DMS114 treated with DMSO at 0.1 percent for 48 hours (cell line): Measurements from ENCODE around the gene CCDC183.
"Not testable (repeated sequence)": the region's sequence is repeated elsewhere in the genome, so short reads cannot be mapped to it uniquely, and the experiment has no call there.

Source experiments
- DNase-seq: peaks from one replicate; lab custom pipeline; 2025; ENCODE audit not compliant: unreplicated experiment; lab: John Stamatoyannopoulos, UW

Gene CCDC183

DNA sequence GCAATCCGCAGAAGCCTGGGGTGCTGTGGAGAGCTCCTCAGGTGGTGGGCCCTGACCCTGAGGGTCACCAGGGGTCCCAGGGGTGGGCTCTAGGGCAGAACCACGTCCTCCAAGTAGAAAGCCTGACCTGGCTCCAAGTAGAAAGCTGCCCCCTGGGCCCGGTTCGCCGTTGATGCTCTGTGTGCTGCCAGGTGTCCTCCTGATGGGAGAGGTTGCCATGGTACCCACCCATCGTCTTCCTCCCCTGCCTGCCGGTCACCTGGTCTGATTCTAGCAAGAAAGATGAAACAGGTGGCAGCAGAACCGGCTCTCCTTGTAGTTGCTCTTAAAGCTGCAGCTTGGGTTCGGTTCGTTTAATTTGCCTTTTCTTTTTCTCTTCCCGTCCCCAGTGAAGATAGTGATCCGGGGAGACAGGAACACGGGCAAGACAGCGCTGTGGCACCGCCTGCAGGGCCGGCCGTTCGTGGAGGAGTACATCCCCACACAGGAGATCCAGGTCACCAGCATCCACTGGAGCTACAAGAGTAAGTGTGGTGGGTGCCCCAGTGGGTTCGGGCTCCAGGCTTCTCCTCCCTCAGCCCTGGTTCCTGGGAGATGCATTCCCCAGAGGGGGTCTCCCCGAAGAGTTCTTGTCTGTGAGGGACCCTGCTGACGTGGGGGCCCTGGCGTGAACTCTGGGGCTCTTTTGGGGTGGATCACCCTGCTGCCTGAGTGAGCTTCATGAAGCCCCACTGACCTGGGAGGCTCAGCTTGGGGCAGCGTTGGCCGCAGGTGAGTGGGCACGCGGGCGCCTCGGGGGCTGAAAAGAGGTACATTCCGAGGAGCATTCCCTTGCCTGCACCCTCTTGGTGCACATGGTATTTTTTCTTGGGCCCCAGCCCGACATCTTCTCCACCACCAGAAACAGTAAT lies 27.3 kb downstream of the CCDC183 start:
- DNase-seq: no peak

DNA sequence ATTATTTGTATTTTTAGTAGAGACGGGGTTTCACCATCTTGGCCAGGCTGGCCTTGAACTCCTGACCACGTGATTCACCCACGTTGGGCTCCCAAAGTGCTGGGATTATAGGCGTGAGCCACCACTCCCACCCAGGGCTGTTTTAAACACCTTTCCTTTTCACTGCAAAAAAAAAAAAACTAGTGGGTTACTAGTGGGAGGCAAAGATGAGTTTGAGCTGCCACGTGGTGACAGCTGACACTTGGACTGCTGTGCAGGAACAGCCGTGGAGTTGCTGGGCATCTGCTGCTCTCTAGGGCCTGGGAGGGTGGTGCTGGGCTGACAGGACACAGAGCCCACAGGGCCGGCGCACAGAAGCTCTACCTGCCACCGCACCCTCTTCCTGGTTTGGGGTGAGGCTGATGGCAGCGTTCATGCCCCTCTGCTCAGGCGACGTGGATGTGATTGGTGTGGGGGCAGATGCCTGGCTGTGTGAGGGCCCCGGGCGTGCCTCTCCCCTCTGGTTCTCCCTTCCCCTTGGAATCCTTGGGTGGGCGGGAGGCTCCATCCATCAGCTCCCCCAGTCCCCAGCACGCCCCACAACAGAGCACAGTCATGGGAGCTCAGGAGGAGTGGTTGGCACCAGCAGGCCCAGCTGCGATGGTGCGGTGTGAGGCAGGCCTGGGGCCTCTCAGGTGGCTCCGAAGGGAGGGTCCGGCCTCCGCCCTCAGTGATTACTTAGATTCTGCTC lies 28.5 kb downstream of the CCDC183 start:
- no peak for DNase-seq

DNA sequence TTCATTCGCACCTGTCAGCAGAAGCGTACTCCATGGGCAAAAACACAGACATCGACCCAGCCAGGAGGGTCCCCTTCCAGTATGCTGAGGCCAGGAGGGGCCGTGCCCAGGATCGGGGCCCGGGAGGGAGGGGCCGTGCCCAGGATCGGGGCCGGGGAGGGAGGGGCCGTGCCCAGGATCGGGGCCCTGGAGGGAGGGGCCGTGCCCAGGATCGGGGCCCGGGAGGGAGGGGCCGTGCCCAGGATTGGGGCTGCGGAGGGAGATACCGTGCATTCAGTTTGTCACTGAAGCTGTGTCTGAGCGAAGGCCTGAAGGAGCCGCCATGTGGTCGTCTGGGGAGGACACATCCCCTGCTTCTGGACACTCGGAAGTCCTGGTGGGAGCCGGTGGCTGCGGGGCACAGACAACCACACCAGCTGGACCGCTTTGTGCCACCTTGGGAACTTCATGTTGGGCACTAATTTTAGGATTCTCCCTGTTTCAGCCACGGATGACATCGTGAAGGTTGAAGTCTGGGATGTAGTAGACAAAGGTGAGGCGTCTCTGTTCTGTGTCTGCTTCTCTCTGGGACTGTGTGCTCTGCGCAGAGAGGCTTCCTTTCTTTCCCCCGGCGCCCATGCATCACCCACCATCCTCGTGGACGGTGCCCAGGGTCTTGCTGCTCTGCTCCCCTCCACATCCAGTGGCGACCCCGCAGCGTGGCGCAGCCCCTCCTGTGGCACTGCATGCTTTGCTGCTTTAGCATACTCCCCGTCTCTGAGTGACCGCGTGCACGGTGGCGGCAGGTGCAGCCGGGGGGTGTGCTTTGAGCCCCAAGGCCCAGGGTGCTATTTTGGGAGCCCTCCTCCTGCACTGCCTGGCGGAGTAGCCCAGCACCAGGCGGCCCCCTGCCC lies 29.4 kb downstream of the CCDC183 start:
- DNase-seq: no peak

DNA sequence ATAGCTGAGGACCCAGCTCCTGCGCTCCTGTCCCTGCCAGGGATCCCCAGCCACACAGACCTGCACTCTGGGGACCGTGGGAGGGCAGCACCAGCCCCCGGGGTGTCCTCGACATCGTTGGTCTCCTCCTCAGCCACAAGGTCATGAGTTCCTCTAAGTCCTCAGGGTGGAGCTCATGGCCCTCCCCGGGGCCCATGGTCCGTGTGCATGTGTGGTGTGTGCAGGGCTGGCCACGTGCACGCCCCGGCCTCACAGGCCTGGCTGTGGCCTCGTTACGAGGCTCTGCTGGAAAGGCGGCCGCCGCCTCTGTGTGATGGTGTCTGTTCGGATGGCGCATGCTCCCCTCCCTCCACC lies 30.0 kb downstream of the CCDC183 start:
- DNase-seq: no peak

DNA sequence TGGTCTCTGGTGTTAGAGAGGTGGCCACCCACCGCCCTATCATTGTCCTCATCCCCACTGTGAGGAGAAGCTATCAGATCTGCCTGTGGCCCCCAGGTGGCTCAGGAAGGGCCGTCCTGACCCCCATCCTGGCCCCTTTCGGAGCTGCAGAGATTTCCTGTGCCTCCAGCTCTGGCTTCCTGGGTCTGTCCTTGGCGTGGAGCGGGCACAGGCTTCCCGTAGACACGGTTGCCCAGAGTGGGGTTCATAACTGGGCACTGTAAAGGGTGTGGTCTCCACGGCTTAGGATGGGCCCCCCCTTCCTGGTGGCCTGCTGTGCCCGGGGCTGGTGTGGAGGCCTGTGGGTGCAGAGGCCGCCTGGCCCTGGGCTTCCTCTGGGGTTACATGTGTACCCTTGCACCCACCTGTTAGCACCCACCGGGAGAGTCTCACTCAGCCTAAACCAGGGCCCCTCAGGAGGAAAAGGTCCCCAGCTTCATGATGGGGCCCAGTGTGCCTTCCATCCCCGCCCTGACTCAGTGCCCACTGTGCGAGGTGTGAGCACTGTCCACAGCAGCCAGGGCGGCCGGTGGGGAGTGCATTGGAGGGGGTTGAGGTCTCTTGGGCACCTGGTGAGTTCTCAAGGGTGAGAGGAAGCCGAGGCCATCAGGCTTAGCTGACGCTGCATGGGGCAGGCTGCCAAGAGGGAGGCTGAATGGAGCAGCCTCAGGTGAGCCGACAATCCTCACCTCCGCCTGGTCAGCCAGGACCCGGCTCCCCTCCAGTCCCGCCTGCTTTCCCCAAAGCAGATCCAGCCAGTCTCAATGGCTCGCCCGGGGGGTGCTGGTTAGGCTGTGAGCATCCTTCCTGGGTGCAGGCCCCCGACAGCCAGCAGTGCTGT lies 30.8 kb downstream of the CCDC183 start:
- no peak for DNase-seq

DNA sequence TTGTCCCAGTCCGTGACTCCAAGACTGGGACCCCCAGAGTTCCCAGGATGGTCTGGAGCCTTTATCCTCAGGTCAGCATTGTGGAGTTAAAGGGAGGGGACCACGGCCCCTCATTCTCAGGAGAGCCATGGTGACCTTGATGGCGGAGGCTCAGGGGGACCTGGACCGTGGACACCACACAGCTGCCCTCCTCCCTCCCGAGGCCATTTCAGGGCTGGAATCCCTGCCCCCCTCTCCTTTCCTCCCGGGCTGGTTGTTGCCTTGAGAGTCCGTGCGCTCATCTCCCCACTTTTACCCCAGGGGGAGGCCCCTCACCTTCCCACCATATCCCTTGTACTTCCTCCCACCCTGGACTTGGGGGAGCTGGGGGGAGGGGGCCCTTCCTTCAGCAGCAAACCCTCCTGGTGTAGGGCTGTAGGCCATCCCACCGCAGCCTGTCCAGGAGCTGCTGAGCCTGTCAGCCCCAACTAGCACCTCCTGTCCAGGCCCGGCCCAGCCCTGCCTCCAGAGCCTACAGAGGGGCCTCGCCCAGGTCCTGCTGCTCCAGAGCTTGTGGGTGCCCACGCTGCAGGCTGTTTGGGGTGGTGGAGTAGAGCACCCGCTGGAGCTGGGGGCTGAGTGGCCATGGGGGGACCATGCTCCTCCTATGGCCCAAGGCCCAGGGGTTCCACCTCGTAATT lies 31.8 kb downstream of the CCDC183 start:
- no peak for DNase-seq

DNA sequence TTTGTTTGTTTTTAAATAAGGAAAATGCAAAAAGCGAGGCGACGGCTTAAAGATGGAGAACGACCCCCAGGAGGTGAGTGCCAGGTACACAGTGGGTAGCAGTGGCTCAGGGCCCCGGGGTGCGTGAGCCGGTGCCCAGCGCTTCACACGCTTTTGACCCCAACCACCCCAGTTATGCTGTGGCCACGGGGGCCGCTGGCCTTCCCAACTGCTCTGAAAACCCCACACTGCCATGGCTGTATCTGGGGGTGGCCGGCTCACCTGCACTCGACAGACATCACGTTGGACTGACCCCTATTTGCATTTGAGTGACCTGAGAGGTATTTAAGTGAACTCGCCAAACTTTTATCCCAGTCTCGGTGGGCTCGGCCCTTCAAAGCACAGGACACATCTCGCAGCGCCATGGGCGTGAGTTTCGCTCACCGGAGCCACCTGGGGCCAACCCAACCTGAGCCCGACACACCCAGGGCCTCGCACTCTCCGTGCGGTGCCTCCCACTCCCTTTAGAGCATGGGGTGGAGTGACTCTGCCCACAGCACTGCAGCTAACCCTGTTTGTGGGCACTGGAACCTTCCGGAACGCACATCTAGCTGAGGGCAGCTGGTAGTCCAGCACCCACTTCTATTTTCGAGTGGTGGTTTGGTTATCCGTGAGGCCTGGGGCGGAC lies 32.5 kb downstream of the CCDC183 start:
- no peak for DNase-seq

DNA sequence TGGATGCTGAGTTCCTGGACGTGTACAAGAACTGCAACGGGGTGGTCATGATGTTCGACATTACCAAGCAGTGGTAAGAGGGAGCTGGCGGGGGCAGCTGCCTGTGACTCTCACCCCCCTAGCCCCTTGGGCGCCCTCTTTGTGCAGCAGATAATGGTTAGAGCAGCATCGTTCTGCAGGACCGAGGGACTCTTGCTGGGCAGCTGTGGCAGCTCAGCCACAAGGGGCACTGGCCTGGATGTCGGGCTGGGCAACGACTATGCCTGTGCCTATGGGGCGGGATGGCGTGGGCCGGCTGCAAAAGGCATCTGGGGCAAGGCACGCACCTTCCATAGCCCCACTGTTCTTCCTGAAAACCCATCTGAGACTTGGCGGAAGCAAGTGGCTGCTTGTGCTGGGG lies 33.3 kb downstream of the CCDC183 start:
- no peak for DNase-seq

DNA sequence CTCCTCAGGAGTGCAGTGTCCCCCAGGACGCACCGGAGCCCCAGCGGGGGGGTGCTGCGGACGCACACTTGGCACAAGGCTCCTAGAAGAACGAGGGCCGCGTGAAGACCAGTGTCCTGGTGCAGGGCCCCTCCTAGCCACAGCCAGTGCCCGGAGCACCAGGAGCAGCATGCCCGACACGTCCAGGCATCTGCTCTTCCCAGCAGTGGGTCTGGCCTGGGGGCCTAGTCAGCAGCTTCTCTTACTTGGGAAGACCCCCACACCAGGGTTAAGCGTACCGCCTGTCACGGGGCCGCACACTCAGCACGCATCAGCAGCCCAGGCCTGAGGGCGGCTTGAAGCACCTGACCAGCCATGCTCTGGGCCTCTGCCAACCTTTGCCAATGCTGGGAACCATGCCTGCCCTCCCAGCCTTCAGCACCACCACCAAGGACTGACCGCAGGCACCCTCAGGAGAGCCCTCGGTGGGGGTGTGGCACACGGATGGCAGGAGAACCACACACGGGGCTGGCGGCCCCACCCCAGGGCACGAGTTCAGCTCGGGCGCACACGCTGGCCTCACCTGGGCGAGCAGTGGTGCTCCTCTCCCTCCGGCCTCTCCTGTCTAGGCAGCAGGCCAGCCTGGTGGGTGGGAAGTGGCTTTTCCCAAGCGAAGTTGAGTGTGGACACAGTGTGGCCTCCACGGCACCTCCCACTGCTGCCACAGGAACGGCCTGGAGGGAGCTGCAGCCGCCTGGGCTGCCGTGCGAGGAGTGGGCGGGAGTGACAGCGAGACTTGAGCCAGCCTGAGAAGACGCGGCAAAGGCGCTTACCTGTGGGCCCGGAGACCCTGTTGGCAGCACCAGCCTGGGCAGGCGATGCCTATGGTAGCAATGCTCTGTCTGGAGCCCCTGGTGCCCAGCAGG lies 34.1 kb downstream of the CCDC183 start:
- DNase-seq: no peak

DNA sequence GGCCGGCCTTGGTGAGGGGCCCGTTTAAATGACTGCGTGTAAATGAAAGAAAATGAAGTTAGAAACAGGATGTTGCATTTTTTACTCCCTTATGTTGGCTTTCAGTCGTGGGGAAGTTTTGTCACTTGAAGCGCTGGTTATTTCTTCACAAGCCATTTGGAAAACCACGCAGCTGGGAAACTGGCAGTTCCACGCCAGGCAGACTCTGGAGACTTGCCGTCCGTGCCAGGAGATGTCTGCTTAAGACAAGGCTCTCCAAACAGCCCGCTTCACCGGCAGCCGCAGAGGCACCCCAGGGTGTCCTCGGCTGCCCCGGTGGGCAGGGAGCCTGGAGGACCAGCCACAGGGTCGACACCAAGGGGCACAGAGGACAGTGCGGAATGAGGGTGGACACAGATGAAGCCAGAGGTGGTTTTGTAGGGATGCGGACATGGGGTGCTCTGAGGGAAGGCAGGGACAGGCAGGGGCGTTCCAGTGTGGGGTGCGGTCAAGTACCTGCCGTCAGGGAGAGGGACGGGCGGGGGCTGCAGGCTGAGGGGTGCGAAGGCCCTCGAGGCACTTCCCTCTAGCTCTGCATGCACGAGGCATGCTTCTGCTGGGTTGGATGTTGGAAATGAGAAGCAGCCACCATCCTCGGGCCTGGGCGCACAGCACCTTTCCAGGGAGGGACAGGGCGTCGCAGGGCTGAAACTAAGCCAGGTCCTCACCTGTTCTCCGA lies 35.0 kb downstream of the CCDC183 start:
- no peak for DNase-seq

DNA sequence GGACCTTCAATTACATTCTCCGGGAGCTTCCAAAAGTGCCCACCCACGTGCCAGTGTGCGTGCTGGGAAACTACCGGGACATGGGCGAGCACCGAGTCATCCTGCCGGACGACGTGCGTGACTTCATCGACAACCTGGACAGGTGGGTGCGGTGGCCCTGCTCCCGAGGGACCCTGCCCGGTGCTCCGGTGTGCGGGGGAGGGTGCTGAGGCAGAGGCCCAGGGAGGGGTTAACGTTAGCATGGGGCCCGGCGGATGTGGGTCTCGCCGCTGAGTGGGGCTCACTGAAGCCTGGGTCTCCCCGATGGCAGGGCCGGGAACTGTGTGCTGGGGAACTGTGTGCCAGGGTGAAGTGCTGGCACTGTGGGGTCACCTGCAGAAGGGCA lies 35.6 kb downstream of the CCDC183 start:
- no peak for DNase-seq

DNA sequence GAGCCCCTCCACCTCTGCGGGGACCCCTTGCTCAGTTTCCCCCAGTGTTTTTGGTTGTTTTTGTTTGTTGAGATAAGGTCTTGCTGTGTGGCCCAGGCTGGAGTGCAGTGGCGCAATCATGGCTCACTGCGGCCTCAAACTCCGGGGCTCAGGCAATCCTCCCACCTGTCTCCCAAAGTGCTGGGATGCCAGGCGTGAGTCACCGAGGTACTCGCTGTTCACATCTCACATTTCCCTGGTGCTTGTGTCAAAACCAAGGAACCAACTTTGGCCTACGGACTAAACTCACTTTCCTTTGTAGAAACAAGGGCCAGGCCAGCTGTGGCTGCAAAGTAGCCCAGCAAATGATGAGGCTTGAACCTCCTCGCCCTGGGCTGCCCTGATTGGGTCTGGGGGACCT lies 36.4 kb downstream of the CCDC183 start:
- DNase-seq: no peak

DNA sequence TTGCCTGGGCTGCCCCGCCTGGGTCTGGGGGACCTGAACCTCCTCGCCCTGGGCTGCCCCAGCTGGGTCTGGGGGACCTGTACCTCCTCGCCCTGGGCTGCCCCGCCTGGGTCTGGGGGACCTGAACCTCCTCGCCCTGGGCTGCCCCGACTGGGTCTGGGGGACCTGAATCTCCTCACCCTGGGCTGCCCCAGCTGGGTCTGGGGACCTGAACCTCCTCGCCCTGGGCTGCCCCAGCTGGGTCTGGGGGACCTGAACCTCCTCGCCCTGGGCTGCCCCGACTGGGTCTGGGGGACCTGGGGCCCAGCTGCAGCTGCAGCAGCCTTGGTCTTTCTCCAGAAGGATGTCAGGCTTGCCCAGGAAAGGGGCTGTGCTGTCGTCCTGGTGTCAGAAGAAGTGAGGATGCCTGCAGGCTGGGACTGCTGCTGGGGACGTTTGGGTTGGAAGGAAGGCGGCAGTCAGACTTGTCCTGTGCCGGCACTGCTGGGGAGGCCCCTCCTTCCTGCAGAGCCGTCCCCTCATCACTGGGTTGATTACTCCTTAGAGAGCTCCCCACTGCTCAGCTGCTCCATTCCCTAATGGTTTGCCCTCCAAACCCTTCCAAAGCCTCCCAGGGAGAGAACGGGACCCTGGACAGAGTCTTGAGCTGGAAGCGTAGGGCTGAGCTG lies 37.4 kb downstream of the CCDC183 start:
- DNase-seq: not testable (repeated sequence)

DNA sequence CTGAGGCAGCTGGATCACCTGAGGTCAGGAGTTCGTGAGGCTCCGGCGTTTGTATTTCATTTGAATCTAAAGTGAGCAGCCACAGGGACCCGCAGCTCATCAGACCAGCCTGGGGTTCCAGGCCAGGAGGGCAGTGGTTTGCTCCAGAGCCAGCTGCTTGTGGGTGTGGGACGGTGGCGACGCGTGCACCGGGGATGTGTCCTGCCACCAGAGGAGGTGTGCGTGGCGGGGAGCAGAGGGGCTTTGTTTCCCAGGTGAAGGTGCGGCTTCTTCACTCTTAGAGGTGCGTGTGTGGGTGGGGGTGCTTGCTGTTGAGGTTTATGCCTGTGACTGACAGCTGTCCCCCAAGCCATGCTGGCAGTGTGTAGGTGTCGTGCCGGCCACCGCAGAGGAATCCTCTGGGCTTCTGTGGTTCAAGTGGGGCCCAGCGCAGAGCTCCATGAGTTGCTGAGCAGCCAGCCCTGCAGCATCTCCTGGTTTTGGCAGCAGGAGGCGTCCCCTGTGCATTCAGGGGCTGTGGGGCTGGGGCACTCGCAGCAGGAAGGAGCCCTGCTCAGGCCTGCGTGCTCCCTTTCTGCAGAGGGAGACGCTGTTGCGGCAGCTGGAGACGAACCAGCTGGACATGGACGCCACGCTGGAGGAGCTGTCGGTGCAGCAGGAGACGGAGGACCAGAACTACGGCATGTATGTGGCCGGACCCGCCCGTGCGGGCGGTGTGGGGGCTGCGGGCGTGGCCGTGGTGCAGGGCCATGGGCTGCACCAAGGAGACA lies 39.2 kb downstream of the CCDC183 start:
- no peak for DNase-seq

DNA sequence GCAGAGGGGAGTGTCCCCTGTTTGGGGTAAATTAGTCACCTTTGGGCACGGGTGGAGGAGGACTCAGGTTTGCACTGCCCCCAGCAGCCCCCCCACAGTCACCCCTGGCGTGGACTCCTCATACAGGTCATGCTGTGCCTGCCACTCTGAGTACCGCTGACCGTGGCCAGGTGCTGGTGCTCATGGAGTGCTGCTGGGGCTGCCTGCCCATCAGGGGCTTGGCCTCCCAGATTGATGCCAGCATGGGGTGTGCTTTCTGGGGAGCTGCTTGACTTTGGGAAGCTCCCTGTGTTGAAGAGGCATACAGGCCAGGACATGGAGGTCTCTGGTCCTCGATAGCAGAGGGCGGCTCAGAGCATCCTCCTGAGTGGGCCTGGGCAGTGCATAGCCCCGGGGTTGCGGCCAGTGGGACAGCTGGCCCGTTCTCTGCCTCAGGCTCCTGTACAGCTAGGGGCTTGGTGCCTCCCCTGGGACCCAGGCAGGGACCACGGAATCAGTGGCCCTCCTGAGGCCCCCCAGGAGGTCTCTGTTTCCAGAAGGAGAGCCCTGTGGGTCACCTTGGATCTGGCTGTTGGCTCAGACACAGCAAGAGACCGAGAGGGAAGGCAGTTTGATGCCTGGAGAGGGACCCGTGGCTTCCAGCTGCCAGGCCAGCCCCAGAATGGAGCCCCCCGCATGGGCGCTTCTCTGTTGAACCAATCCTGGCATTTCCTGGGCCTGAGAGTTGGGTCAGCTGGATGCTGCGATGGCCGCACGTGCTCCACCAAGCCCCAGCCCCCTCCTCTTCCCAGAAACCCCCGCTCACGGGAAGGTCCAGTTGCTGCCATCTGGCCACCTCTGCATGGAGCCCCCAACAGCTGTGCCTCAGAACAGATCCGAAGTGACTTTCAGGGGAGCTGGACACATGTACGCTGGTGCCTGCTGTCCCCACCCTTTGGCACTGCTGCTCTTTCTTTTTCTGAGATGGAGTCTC lies 40.1 kb downstream of the CCDC183 start:
- no peak for DNase-seq
